OCI-LY7 (cell line): ENCODE data around the gene PTPN14.

ENCODE experiments used
- EZH2phosphoT487 ChIP-seq: fragments of 200-600 bp; sonication (generic); IDR thresholded peaks from 2 replicates; pipeline ENCODE4 v1.6.1; 2018; ENCODE audit warnings: low read depth, borderline replicate concordance, mild to moderate bottlenecking, mixed run types, antibody characterized with exemption, low read length, moderate library complexity, mixed read lengths
- TF ChIP-seq, protein P1 (sequence below): fragments of 200-600 bp; sonication (generic); conservative IDR thresholded peaks from 2 replicates; pipeline ENCODE4 v1.5.1; 2014; ENCODE audit warnings: mild to moderate bottlenecking, antibody characterized with exemption, low read length, moderate library complexity, mixed read lengths

GRCh38 chr1:214342525-214342924, 208.9 kb downstream of the PTPN14 start:
- TF ChIP-seq, protein P1, sequence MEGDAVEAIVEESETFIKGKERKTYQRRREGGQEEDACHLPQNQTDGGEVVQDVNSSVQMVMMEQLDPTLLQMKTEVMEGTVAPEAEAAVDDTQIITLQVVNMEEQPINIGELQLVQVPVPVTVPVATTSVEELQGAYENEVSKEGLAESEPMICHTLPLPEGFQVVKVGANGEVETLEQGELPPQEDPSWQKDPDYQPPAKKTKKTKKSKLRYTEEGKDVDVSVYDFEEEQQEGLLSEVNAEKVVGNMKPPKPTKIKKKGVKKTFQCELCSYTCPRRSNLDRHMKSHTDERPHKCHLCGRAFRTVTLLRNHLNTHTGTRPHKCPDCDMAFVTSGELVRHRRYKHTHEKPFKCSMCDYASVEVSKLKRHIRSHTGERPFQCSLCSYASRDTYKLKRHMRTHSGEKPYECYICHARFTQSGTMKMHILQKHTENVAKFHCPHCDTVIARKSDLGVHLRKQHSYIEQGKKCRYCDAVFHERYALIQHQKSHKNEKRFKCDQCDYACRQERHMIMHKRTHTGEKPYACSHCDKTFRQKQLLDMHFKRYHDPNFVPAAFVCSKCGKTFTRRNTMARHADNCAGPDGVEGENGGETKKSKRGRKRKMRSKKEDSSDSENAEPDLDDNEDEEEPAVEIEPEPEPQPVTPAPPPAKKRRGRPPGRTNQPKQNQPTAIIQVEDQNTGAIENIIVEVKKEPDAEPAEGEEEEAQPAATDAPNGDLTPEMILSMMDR: no peak
- no peak for TF ChIP-seq EZH2phosphoT487
